ENCODE results near the gene C11orf21.

The C11orf21 gene

DNA sequence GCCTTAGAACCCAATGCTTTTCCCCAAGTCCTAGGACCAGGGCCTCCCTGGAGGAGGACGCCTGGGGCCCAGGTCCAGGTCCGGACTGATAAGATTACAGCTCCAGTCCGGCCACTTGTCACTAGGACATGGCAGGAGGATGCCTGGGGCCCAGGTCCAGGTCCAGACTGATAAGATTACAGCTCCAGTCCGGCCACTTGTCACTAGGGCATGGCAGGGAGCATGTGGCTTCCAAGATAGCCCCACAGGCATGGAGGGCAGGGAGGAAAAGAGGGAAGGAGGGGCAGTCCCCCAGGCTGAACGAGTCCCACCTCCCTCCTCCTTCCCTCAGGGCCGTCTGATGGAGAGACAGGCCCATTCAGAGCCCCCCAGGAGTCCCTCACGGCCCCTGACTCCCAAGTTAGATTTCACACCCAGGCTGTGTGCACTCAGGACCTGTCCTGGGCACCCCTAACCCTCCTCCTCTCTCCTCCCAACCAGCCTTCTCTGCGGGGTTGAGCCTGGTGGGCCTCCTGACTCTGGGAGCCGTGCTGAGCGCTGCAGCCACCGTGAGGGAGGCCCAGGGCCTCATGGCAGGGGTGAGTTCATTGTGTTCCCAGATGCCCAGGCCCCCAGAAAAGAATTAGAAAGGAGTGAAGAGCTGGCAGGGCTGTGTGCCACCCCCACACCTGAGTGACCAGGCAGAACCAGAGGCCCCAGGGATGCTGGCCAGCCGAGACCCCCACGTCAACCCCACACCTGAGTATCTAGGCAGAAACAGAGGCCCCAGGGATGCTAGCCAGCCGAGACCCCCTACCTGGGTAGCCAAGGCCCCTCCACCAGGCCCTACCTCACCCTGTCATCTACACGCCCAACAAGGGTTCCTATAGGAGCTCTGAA lies 2.1 kb upstream of the C11orf21 start:
- Histone ChIP-seq H3K9me3 (ENCODE audit: control insufficient read depth, low read length) (no peaks in the 10 kb centered on the region), H3K4me1 (ENCODE audit: control insufficient read depth, insufficient read depth, low read length) (peaks cover 8% of the 10 kb centered on the region), H3K27ac (ENCODE audit: insufficient read depth, low read depth, low read length, poor library complexity, severe bottlenecking) (no peak overlapping the region), H3K27me3 (ENCODE audit: control insufficient read depth, insufficient read depth, low read length, poor library complexity, severe bottlenecking) (no peaks in the 10 kb centered on the region), H3K4me3 (ENCODE audit: insufficient read depth, low read depth, low read length) (no peak overlapping the region), H3K36me3 (ENCODE audit: control insufficient read depth, insufficient read depth, low read length) (no peaks in the 10 kb centered on the region)
- WGBS, 2 experiments, result 79 to 80% methylated on average over 15 of the region's 15 CpGs

- WGBS, 2 experiments, result 90 to 93% methylated on average over 18 of the region's 18 CpGs
- Histone ChIP-seq H3K27ac (ENCODE audit: insufficient read depth, low read depth, low read length, poor library complexity, severe bottlenecking) (no peak overlapping the region), H3K4me1 (ENCODE audit: control insufficient read depth, insufficient read depth, low read length) (peaks cover 8% of the 10 kb centered on the region)
Observed at GRCh38 chr11:2302896-2303626, 1.3 kb upstream of the C11orf21 start.

DNA sequence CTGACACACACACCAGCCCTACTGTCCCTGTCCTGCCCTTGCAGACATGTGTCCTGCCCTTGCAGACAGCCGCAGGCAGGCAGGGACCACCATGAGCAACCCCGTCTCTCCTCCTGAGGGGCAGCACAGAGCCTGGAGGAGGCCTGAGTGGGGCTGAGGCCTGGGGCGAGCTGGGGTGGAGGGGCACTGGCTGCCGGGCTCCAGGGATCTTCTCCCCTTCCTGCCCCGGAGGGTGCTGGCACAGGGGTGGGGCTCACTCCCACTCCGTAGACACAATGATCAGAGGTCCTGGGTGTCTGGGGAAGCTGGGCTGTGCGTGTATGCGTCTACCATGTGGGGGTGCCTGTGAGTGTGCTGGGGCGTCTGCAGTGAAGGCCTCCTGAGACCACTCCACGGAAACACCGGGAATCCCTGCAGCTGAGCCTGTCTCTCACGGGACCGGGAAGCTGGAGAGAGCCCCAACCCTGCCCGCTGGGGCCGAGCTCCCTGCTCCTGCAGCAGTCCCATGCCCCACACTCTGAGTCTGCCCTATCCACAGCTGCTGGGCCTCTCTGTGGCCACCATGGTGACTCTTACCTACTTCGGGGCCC lies 683 bp upstream of the C11orf21 start:
- WGBS, 2 experiments, result 87 to 93% methylated on average over 16 of the region's 16 CpGs
- H3K4me3 ChIP-seq (ENCODE audit: insufficient read depth, low read depth, low read length), result no peak overlapping the region
- no peaks in the 10 kb centered on the region for H3K9me3 ChIP-seq (ENCODE audit: control insufficient read depth, low read length)
- H3K36me3 ChIP-seq (ENCODE audit: control insufficient read depth, insufficient read depth, low read length), result no peaks in the 10 kb centered on the region
- H3K4me1 ChIP-seq (ENCODE audit: control insufficient read depth, insufficient read depth, low read length), result peaks cover 8% of the 10 kb centered on the region
- no peak overlapping the region for H3K27ac ChIP-seq (ENCODE audit: insufficient read depth, low read depth, low read length, poor library complexity, severe bottlenecking)
- H3K27me3 ChIP-seq (ENCODE audit: control insufficient read depth, insufficient read depth, low read length, poor library complexity, severe bottlenecking), result no peaks in the 10 kb centered on the region

More at GRCh38 chr11:2302896-2303626, 1.3 kb upstream of the C11orf21 start:
- Histone ChIP-seq H3K36me3 (ENCODE audit: control insufficient read depth, insufficient read depth, low read length) (no peaks in the 10 kb centered on the region), H3K4me3 (ENCODE audit: insufficient read depth, low read depth, low read length) (no peak overlapping the region), H3K9me3 (ENCODE audit: control insufficient read depth, low read length) (no peaks in the 10 kb centered on the region), H3K27me3 (ENCODE audit: control insufficient read depth, insufficient read depth, low read length, poor library complexity, severe bottlenecking) (no peaks in the 10 kb centered on the region)

DNA sequence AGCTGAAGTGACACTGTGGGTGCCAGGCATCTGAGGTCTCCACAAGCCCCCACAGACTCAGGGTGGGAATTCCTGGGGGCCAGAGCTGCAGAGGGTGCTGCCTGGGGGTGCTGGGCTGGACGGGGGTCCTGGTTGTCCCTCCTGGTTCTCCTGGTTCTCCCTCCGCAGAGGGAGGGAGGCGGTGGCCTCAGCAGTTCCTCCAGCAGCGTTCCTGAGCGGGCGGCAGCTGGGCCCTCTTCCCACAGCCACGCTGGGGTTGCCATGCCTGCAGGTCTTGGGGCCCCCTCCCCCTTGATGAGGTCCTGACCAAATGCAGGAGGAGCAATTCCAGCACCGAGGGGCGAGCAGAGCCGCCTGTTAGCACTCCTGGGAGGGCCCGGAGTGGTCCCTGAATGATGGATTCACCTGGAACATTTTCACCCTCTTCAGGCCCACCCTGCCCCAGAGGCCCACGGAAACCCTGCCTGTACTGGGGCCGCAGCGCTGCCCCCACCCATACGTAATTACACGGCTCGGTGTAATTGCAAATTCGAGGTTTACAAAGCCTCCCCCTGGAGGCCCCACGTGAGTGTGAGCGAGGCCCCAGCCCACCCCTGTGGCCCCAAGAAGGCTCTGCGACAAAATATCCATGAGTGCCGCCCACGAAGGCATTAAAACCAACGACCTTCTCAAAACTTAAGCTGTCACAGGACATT lies 635 bp downstream of the C11orf21 start:
- Histone ChIP-seq H3K9me3 (ENCODE audit: control insufficient read depth, low read length) (no peaks in the 10 kb centered on the region), H3K27me3 (ENCODE audit: control insufficient read depth, insufficient read depth, low read length, poor library complexity, severe bottlenecking) (peaks cover 3% of the 10 kb centered on the region), H3K4me3 (ENCODE audit: insufficient read depth, low read depth, low read length) (no peak overlapping the region), H3K36me3 (ENCODE audit: control insufficient read depth, insufficient read depth, low read length) (no peaks in the 10 kb centered on the region), H3K27ac (ENCODE audit: insufficient read depth, low read depth, low read length, poor library complexity, severe bottlenecking) (no peak overlapping the region), H3K4me1 (ENCODE audit: control insufficient read depth, insufficient read depth, low read length) (peaks cover 4% of the 10 kb centered on the region)
- 83 to 84% methylated on average over 24 of the region's 24 CpGs for WGBS, 2 experiments

DNA sequence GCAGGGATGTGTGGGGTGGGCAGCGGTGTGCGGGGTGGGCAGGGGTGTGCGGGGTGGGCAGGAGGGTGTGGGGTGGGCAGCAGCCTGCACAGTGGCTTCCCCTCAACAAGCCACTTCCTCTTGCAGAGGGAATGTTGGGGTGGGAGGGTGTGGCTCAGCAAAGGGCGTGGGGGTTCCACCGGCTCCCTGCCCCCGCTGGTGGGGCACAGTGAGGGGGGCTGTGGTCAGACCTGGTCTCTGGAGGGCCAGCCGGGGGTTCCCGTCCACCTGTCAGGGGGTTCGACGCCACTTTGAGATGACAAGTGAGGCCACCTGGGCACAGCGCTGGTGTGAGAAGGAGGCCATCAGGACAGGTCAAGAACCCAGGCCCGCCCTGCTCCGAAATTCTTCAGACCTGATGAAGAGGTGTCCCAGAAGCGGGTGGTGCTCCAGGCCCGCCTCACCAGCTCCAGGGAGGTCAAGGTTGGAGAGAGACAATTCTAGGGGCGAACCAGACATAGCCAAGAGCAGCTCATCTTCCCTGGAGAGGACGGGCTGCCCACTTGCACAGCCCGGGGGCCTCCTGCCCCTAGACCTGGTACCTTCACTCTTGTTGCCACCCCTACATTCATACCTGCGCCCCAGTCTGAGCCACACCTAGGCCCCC lies 1.3 kb downstream of the C11orf21 start:
- WGBS, 2 experiments, result 91 to 94% methylated on average over 19 of the region's 19 CpGs
- peaks cover 3% of the 10 kb centered on the region for H3K27me3 ChIP-seq (ENCODE audit: control insufficient read depth, insufficient read depth, low read length, poor library complexity, severe bottlenecking)
- peaks cover 4% of the 10 kb centered on the region for H3K4me1 ChIP-seq (ENCODE audit: control insufficient read depth, insufficient read depth, low read length)
- H3K9me3 ChIP-seq (ENCODE audit: control insufficient read depth, low read length), result no peaks in the 10 kb centered on the region
- no peak overlapping the region for H3K4me3 ChIP-seq (ENCODE audit: insufficient read depth, low read depth, low read length)
- no peaks in the 10 kb centered on the region for H3K36me3 ChIP-seq (ENCODE audit: control insufficient read depth, insufficient read depth, low read length)
- H3K27ac ChIP-seq (ENCODE audit: insufficient read depth, low read depth, low read length, poor library complexity, severe bottlenecking), result no peak overlapping the region

DNA sequence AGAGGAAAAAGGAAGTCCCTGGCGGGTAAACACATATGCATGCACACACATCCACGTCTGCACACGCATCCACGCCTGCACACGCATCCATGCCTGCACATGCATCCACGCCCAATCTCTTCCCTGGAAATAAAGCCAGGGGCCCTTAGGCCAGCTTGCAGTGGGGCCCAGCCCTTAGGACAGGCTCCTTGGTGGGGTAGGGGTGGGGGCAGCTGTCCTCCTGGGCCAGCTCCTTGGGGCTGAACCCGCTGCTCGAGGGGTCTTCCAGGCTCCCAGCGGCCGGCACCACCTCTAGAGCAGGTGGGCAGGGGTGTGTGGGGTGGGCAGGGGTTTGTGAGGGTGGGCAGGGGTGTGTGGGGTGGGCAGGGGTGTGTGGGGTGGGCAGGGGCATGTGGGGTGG lies 1.9 kb downstream of the C11orf21 start:
- Histone ChIP-seq H3K27ac (ENCODE audit: insufficient read depth, low read depth, low read length, poor library complexity, severe bottlenecking) (no peak overlapping the region), H3K36me3 (ENCODE audit: control insufficient read depth, insufficient read depth, low read length) (no peaks in the 10 kb centered on the region), H3K4me3 (ENCODE audit: insufficient read depth, low read depth, low read length) (no peak overlapping the region), H3K4me1 (ENCODE audit: control insufficient read depth, insufficient read depth, low read length) (peaks cover 4% of the 10 kb centered on the region), H3K9me3 (ENCODE audit: control insufficient read depth, low read length) (no peaks in the 10 kb centered on the region), H3K27me3 (ENCODE audit: control insufficient read depth, insufficient read depth, low read length, poor library complexity, severe bottlenecking) (peaks cover 3% of the 10 kb centered on the region)
- 84 to 88% methylated on average over 6 to 10 of the region's 10 CpGs for WGBS, 2 experiments

DNA sequence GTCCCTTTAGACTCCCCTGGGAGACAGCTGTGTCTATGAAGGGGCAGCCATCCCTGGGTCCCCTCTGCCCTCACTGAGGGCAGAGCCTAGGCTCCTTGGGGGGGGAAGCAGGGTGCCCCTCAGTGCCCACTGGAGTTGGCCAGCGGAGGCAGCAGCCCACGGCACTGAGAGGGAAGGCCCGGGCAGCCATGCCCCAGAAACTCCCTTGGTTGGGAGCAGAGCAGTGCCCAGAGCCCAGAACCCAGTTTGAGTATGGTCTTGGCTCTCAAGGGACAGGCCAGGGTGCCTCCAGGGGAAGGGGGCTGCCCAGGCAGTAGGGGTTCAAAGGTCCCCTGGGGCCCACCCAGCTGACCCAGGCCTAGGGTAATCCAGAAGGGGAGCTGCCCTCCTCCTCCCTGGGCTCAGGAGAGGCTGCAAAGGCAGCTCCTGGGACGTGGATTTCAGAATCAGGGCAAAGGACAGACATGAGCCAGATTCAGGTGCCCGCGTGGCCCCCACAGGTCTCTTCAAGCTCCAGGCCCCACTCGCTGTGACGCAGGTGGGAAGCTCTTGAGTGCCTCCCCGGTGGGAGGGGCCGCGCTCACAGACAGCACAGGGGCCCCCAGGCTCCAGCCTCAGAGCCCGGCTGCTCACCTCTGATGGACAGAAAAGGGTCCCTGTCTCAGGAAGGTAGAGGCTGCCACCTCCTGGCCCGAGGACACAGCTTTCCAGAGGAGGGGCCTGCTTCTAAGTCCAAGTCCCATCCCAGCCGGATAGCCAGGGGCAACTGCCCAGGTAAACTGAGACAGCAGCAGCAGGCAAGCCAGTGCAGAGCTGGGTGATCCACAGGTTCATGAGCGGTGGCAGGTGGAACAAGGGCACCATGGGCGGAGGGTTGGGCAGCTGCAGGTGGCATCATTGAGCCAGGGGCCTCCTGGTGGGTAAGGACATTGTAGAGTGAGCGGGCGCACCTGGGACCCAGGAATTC lies 2.6 kb downstream of the C11orf21 start:
- H3K4me3 ChIP-seq (ENCODE audit: insufficient read depth, low read depth, low read length), result no peak overlapping the region
- H3K9me3 ChIP-seq (ENCODE audit: control insufficient read depth, low read length), result no peaks in the 10 kb centered on the region
- WGBS, 2 experiments, result 66 to 69% methylated on average over 18 of the region's 18 CpGs
- peaks cover 6% of the 10 kb centered on the region for H3K27me3 ChIP-seq (ENCODE audit: control insufficient read depth, insufficient read depth, low read length, poor library complexity, severe bottlenecking)
- no peak overlapping the region for H3K27ac ChIP-seq (ENCODE audit: insufficient read depth, low read depth, low read length, poor library complexity, severe bottlenecking)
- peaks cover 3% of the 10 kb centered on the region for H3K4me1 ChIP-seq (ENCODE audit: control insufficient read depth, insufficient read depth, low read length)
- H3K36me3 ChIP-seq (ENCODE audit: control insufficient read depth, insufficient read depth, low read length), result no peaks in the 10 kb centered on the region

- Histone ChIP-seq H3K27ac (ENCODE audit: insufficient read depth, low read depth, low read length, poor library complexity, severe bottlenecking) (no peak overlapping the region), H3K9me3 (ENCODE audit: control insufficient read depth, low read length) (no peaks in the 10 kb centered on the region), H3K4me3 (ENCODE audit: insufficient read depth, low read depth, low read length) (no peak overlapping the region), H3K27me3 (ENCODE audit: control insufficient read depth, insufficient read depth, low read length, poor library complexity, severe bottlenecking) (peaks cover 6% of the 10 kb centered on the region), H3K36me3 (ENCODE audit: control insufficient read depth, insufficient read depth, low read length) (no peaks in the 10 kb centered on the region), H3K4me1 (ENCODE audit: control insufficient read depth, insufficient read depth, low read length) (no peaks in the 10 kb centered on the region)
- WGBS, 2 experiments, result 89% methylated on average over 14 of the region's 14 CpGs
Observed at GRCh38 chr11:2298131-2298794, 3.5 kb downstream of the C11orf21 start.

All from ectodermal cell (in vitro differentiated cells).